Right lobe of liver (tissue), 6 donors: ENCODE data around the gene ST7L. TPM values are rescaled to one million over a fixed set of nuclear protein-coding genes. Genes with fewer than 3 reads are reported as not detected.

Source experiments
- ATAC-seq, 4 donors: fragments of 200-7000 bp; cut with Tn5 transposase; one replicate each; pipeline ENCODE4 v1.9.1; 2020; ENCODE audit warnings: mild to moderate bottlenecking in 4 of 4, moderate library complexity in 4 of 4
- DNase-seq, 3 donors: peaks; one replicate each; pipeline ENCODE4 v3.0.0-alpha.2; 2020
- H3K27ac ChIP-seq, 3 donors: fragments of 200-600 bp; one replicate each; pipeline ENCODE4 v1.8.0; 2022
- H3K27me3 ChIP-seq, 2 donors: fragments of 200-600 bp; one replicate each; pipeline ENCODE4 v1.8.0; 2022
- H3K36me3 ChIP-seq, 4 donors: fragments of 200-600 bp; sonication (generic) in 1 of 4; one replicate each; pipeline versions ENCODE4 v1.5.1 to v1.8.0; 2017 to 2022; ENCODE audit warnings: control low read depth in 1 of 4
- H3K4me1 ChIP-seq, 4 donors: fragments of 200-600 bp; sonication (generic) in 1 of 4; one replicate each; pipeline versions ENCODE4 v1.5.1 to v1.8.0; 2017 to 2022; ENCODE audit warnings: control low read depth in 1 of 4
- H3K4me3 ChIP-seq, 3 donors: fragments of 200-600 bp; one replicate each; pipeline ENCODE4 v1.8.0; 2022
- H3K9me3 ChIP-seq, 4 donors: fragments of 200-600 bp; sonication (generic) in 1 of 4; one replicate each; pipeline versions ENCODE4 v1.5.1 to v1.8.0; 2017 to 2022; ENCODE audit warnings: control low read depth in 1 of 4
- CTCF ChIP-seq, 4 donors: fragments of 200-600 bp in 3 of 4; fragments of 450-650 bp in 1 of 4; IDR thresholded peaks; one replicate each; pipeline versions ENCODE4 v1.5.1 to v1.8.0; 2016 to 2022; ENCODE audit warnings: antibody characterized with exemption in 4 of 4, mild to moderate bottlenecking in 2 of 4
- POLR2A ChIP-seq: fragments of 450-650 bp; IDR thresholded peaks from one replicate; pipeline ENCODE4 v1.6.1; 2017; ENCODE audit warnings: antibody characterized with exemption, mild to moderate bottlenecking
- whole genome bisulfite sequencing: methylation state at CpG from one replicate; pipeline ENCODE4 v1.1.6; 2018; ENCODE audit warnings: low coverage, low lambda C conversion rate; ENCODE audit not compliant: insufficient coverage; ENCODE audit errors: missing lambda C conversion rate; 5-methylcytosine and 5-hydroxymethylcytosine counted together
- intact Hi-C, 2 donors: fragments of 100-400 bp; cut with DNase I; formaldehyde crosslinking; loops; one replicate each; pipeline versions ENCODE4 v1.11.2 to v1.14.1; 2022
- total RNA-seq, 6 experiments: library from RNA; depleted of rRNA in 2 of 6; stranded (reverse); fragments of >200 nt in 2 of 6; fragmentation: NEBNext Ultra II Directional in 3 of 6; extraction: Animal tissue kit (Norgen Biotek cat#: 25700) in 3 of 6; gene quantifications; one replicate each; pipeline versions ENCODE4 v1.1.0 to v1.2.4, GENCODE V29; 2016 to 2023
- donor health status: DM: no; HTN: yes; CAD: no.
- donor health status: DM: no; HTN: no; CAD: no.
- donor health status: DM: no; HTN: no; CAD: no.
- donor health status: DM: no; HTN: yes; CAD: no.
- donor health status: DM: no; HTN: yes; CAD: no.

Gene ST7L
- total RNA-seq, 6 experiments from 2014 or later: 7.4 to 12.7 (median 8.6) TPM

GRCh38 chr1:112513112-112513870 lies 105.7 kb downstream of the ST7L start:
- Histone ChIP-seq H3K9me3 (no peaks in the 10 kb centered on the region), H3K4me3 (no peak overlapping the region), H3K4me1 (peaks cover 0 to 8% (median 1%) of the 10 kb centered on the region in 4 donors), H3K27ac (no peak overlapping the region), H3K36me3 (no peaks in the 10 kb centered on the region), H3K27me3 (peaks cover 4 to 14% of the 10 kb centered on the region in 2 donors)
- DNase-seq (no peak), ATAC-seq (no peak)
- TF ChIP-seq POLR2A (no peak), CTCF (IDR thresholded peaks at IDR 0.05) (no peak)
- WGBS: 50% methylated on average over 4 of the region's 9 CpGs
- intact Hi-C loops: no loop called here

GRCh38 chr1:112511897-112512296 lies 107.0 kb downstream of the ST7L start:
- H3K27me3 ChIP-seq: peaks cover 4 to 19% of the 10 kb centered on the region in 2 donors

GRCh38 chr1:112510340-112510739 lies 108.6 kb downstream of the ST7L start:
- ATAC-seq: no peak
- TF ChIP-seq CTCF (IDR thresholded peaks at IDR 0.05): no peak
- TF ChIP-seq POLR2A: no peak
- intact Hi-C loops: no loop called here
- Histone ChIP-seq H3K27ac (no peak overlapping the region), H3K4me3 (no peak overlapping the region), H3K36me3 (no peaks in the 10 kb centered on the region), H3K9me3 (no peaks in the 10 kb centered on the region), H3K4me1 (peaks cover 0 to 15% (median 4%) of the 10 kb centered on the region in 4 donors), H3K27me3 (peaks cover 4 to 19% of the 10 kb centered on the region in 2 donors)
- DNase-seq: no peak
- 67% methylated on average over 7 of the region's 7 CpGs for WGBS

More at GRCh38 chr1:112511897-112512296, 107.0 kb downstream of the ST7L start:
- DNase-seq (no peak), ATAC-seq (no peak)
- intact Hi-C loops: no loop called here
- Histone ChIP-seq H3K4me1 (peaks cover 0 to 15% (median 4%) of the 10 kb centered on the region in 4 donors), H3K27ac (no peak overlapping the region), H3K9me3 (no peaks in the 10 kb centered on the region), H3K36me3 (no peaks in the 10 kb centered on the region), H3K4me3 (no peak overlapping the region)
- no peak for TF ChIP-seq CTCF (IDR thresholded peaks at IDR 0.05)
- no peak for TF ChIP-seq POLR2A
- WGBS: 34% methylated on average over 2 of the region's 2 CpGs

GRCh38 chr1:112509660-112510178 lies 109.2 kb downstream of the ST7L start:
- no peak for TF ChIP-seq CTCF (IDR thresholded peaks at IDR 0.05)
- no peak for TF ChIP-seq POLR2A
- intact Hi-C loops: loop anchor here in 1 of 2 donors (10.0 kb wide), 1 partner anchor 195 kb away; the partner anchor contains the start of gene RHOC
- no peak for DNase-seq
- Histone ChIP-seq H3K36me3 (no peaks in the 10 kb centered on the region), H3K27me3 (peaks cover 4 to 19% of the 10 kb centered on the region in 2 donors), H3K4me3 (no peak overlapping the region), H3K4me1 (peaks cover 0 to 15% (median 4%) of the 10 kb centered on the region in 4 donors), H3K9me3 (no peaks in the 10 kb centered on the region), H3K27ac (no peak overlapping the region)
- ATAC-seq: no peak
- WGBS: 49% methylated on average over 9 of the region's 16 CpGs
